COLO829 (cell line): ENCODE results near the gene HPCA.
"Not testable (repeated sequence)": the region's sequence is repeated elsewhere in the genome, so short reads cannot be mapped to it uniquely, and the experiment has no call there.

Experiments
- DNase-seq: peaks from one replicate; pipeline ENCODE4 v3.0.0; 2012; ENCODE audit warnings: low spot score

HPCA gene

GRCh38 chr1:32903991-32904785 is 17.9 kb downstream of the HPCA start:
- no peak for DNase-seq

DNA sequence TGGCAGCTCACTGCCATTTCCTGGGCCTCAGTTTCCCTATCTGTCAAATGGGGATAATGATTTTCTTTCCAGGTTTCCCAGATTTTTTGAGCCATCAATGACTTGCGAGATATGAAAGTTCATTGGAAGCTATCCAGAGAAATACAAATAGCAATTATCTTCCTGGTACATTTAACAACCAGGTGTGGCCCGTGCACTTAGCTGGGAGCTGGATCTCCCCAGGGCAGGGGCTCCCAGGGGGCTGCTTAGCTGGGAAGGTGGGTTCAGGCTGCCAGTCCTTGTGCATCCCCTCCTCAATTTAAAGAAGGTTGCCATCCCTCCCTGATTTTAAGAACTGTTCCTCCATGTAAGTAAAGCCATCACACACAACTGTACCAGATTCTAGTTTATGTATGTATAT is 18.5 kb downstream of the HPCA start:
- no peak for DNase-seq

DNA sequence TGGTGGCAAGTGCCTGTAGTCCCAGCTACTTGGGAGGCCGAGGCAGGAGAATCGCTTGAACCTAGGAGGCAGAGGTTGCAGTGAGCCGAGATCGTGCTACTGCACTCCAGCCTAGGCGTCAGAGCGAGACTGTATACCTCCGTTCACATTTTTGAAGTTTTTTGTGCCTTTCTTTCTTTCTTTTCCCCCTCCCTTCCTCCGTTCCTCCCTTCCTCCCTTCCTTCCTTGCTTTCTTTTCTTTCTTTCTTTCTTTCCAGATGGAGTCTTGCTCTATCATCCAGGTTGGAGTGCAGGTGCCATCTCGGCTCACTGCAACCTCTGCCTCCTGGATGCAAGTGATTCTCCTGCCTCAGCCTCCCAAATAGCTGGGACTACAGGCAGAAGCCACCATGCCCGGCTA is 19.3 kb downstream of the HPCA start:
- DNase-seq, result not testable (repeated sequence)

DNA sequence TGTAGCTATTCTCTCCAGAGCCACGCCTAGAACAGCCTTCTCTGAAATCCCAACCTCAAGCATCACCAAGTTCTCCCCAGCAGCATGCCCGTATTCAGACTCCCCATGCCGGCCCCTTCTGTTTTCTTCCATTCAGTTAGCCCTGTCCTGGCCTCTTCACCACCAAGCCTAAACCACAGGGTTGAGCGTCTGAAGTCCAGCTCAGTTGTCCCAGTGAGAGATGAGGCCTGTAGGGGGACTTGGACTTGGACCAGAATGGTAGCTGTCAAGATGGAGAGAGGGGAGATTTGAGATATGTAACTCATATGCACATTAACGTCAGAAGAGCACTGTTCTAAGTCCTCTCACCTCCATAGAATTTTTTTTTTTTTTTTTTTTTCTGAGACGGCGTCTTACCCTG is 20.4 kb downstream of the HPCA start:
- DNase-seq, result no peak

- no peak for DNase-seq
Observed at GRCh38 chr1:32907435-32907834, 21.1 kb downstream of the HPCA start.

DNA sequence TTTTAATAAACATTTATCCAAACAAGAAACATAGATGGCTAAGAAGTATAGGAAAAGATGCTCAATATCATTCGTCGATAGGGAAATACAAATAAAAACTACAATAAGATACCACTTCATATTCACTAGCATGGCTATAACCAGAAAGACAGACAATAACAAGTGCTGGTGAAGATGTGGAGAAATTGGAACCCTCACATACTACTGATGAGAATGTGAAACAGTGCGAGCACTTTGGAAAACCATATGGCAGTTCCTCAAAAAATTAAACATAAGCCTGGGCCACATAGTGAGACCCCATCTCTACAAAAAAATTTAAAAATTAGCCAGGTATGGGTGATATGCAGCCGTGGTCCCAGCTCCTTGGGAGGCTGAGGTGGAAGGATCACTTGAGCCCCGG is 24.0 kb downstream of the HPCA start:
- DNase-seq, result no peak

DNA sequence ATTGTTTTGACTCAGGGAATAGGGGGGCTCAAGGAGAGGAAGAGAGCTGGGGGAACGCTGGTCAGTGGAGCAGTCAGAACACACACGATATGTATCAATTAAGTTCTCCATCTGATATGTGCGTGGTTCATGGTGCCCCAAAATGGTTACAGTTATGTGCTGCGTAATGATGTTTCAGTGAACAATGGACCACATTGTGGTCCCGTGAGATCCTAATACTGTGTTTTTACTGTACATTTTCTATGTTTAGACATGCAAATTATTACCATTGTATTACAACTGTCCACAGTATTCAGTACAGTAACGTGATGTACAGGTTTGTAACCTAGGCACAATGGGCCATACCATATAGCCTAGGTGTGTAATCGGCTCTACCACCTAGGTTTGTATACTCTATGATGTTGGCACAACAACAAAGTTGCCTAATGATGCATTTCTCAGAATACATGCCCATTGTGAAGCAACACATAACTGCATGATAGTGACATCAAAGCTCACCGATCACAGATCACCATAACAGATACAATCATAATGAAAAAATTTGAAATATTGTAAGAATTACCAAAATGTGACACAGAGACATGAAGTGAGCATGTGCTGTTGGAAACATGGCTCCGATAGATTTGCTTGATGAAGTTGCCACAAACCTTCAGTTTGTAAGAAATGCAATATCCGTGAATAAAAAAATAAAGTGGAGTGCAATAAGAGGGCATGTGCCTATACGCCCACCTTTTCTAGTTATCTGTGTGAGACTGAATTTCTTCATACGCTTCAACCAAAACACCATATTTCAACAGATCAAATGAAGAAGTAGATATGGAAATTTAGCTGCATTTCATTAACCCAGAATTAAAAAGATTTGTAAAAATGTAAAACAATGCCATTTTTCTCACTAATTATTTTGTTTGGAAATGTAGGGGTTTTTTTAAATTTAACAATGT is 29.7 kb downstream of the HPCA start:
- DNase-seq, result no peak

DNA sequence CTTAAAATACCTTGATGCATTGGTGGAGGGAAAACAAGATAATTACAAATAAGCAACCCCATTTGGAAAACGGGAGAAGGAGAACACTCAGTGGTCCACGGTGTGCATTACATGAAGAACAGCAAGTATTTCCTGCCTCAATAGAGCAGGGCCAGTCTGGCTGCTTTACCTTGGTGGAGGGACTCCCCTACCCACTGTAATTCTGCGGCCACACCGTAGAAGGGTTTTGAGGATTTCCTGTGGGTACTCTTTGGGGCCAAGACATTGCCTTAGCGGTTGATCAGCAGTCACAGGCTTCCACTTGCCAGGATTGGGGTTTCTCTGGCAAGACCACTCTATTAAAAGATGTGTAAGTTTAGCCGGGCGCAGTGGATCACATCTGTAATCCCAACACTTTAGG is 31.2 kb downstream of the HPCA start:
- no peak for DNase-seq

DNA sequence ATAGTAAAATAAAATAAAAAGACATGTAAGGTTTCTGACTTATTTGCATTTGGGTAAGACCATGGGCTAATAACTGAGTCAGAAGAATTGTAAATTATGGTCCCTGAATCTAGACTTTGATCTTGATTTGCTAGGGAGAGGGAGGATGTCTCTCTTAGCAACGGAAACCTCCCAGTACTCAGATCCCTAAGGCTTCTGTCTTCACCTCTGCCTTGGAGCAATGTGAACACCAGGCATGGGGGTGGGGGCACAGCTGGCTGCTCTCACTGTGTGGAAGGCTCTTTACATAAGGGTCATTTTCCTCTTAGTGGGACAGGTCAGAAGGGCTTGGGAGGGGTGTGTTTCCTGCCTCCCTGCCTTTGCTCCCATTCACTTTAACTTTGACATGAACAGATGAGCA is 31.9 kb downstream of the HPCA start:
- no peak for DNase-seq

- DNase-seq, result no peak
Observed at GRCh38 chr1:32919811-32920733, 33.8 kb downstream of the HPCA start.

- DNase-seq, result no peak
Observed at GRCh38 chr1:32920833-32921232, 34.5 kb downstream of the HPCA start.

DNA sequence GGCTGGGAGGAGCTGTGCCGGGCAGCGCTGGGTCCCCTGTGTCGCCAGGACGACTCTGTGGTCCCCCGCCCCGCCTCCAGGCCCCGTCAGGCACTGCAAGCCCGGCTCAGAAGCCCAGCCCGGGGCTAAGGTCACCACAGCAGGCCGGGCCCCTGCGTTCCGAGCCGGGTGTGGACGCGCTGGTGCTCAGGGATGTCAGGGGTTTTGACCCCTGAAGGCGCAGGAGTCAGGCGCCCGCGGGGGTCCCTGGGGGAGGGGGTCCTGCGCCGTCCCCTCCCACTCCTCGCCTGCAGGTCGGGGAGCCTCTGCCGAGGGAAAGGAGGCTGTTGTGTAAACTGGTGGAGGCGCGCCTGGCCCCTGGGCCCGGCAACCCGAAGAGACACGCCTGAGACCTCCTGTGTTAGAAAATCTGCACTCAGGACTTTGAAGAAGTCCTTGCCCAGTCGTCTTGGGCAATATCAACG is 38.6 kb downstream of the HPCA start:
- DNase-seq, result no peak

DNA sequence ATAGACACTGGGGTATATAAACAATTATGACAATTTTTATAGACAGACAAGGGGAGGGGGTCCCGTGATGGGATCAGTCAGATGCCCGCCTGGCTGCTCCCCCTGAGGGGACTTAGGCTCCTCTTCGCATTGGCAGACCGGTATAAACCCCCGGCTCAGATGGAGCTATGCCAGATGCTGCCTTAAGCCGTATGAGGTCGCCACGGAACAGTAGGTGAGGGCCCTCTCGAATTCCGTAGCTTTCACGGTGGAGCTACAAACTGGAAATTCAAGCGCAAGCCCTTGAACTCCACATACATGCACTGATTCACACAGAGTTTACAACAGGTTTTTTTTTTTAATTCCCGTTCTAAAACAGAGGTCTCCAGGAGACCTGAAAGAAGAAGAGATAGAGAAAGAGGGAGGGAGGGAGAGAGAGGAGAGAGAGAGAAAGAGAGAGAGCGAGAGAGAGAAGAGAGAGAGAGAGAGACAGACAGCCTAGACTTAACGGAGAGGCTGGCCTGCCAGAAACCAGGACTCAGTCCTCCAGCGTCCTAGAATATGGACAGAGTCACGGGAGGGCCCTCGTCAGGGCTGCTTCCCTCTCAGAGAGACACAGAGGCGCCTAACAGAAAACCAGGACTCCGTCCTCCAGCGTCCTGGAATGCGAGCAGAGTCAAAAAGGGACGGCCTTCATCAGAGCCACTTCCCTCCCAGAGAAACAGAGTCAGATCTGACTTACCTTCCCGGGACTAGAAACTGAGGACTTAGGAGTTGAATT is 39.3 kb downstream of the HPCA start:
- DNase-seq, result no peak

GRCh38 chr1:32926562-32926961 is 40.3 kb downstream of the HPCA start:
- DNase-seq, result no peak

DNA sequence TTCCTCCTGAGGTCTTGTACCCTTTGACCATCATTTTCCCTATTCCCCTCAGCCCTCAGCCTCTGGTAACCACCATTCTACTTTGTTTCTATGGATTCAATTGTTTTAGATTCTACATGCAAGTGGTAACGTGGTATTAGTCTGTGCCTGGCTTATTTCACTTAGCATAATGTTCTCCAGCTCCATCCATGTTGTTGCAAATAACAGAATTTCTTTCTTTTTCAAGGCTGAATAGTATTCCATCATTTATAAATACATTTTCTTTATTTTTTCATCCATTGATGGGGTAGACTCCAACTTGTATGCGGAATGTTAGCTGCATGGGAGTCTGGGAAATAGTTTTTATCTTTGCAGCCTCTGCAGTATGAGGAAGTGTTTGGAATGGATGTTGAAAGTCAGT is 41.1 kb downstream of the HPCA start:
- DNase-seq, result no peak

- DNase-seq, result no peak
Observed at GRCh38 chr1:32928285-32928684, 42.0 kb downstream of the HPCA start.

GRCh38 chr1:32928715-32929114 is 42.4 kb downstream of the HPCA start:
- no peak for DNase-seq

DNA sequence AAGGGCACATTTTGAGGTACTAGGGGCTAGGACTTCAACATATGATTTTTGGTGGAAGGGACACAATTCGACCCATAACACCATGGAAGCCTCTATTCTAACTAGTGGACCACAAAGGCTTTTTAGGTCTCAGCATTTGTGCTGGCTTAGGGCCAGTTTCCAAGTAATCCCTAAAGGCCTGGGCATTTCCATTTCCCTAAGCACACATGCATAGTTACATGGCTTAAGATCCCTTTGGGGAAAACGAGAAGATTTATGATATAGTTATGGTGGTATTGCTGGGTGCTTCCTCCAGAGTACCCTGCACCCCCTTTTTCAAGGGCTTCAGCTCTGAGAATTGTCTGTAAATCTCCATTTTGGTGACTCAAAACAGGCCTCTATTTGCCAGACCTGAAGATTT is 43.1 kb downstream of the HPCA start:
- DNase-seq, result no peak

DNA sequence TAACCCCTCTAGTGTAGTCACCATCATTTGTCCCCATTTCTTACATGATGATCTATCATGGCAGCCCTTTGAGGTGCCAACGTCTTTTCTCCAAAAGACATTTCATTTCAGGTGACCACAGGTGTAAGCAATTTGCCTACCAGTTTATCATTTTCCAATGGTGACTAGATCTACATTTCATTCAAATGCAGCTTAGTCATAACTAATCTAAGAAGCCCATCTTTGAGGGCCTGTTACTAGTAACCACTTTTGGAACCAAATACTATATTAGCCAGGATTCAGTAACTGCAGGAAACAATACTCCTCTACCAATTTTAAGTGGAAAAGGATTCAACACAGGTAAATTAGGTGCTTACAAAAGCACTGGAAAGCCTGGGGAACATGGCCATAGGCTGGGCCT is 45.5 kb downstream of the HPCA start:
- DNase-seq, result no peak

GRCh38 chr1:32933742-32934322 is 47.5 kb downstream of the HPCA start:
- peak; percentile 65 for DNase-seq

GRCh38 chr1:32934535-32934934 is 48.2 kb downstream of the HPCA start:
- no peak for DNase-seq
